ENCODE measurements around the gene PBOV1.

The PBOV1 gene

GRCh38 chr6:138229072-138229471 lies 10.8 kb upstream of the PBOV1 start:
- in situ Hi-C loops (cut with HindIII; ENCODE audit: low sequenced_read_pairs): no loop called here
- TF ChIP-seq, protein P1, sequence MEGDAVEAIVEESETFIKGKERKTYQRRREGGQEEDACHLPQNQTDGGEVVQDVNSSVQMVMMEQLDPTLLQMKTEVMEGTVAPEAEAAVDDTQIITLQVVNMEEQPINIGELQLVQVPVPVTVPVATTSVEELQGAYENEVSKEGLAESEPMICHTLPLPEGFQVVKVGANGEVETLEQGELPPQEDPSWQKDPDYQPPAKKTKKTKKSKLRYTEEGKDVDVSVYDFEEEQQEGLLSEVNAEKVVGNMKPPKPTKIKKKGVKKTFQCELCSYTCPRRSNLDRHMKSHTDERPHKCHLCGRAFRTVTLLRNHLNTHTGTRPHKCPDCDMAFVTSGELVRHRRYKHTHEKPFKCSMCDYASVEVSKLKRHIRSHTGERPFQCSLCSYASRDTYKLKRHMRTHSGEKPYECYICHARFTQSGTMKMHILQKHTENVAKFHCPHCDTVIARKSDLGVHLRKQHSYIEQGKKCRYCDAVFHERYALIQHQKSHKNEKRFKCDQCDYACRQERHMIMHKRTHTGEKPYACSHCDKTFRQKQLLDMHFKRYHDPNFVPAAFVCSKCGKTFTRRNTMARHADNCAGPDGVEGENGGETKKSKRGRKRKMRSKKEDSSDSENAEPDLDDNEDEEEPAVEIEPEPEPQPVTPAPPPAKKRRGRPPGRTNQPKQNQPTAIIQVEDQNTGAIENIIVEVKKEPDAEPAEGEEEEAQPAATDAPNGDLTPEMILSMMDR (IDR thresholded peaks at IDR 0.05; ENCODE audit: low read depth, low read length): no peak
- H3K4me3 ChIP-seq (ENCODE audit: low read depth, low read length): no peak overlapping the region
- no peak for DNase-seq (ENCODE audit: low read depth, low spot score)

- in situ Hi-C loops (cut with HindIII; ENCODE audit: low sequenced_read_pairs): no loop called here
- TF ChIP-seq, protein P1 (IDR thresholded peaks at IDR 0.05; ENCODE audit: low read depth, low read length): no peak
- DNase-seq (ENCODE audit: low read depth, low spot score): no peak
- no peak overlapping the region for H3K4me3 ChIP-seq (ENCODE audit: low read depth, low read length)
These were observed 9.1 kb upstream of the PBOV1 start for GRCh38 chr6:138227316-138227781.

- H3K4me3 ChIP-seq (ENCODE audit: low read depth, low read length): no peak overlapping the region
- in situ Hi-C loops (cut with HindIII; ENCODE audit: low sequenced_read_pairs): no loop called here
- TF ChIP-seq, protein P1 (IDR thresholded peaks at IDR 0.05; ENCODE audit: low read depth, low read length): no peak
- no peak for DNase-seq (ENCODE audit: low read depth, low spot score)
These were observed 8.5 kb upstream of the PBOV1 start for GRCh38 chr6:138226700-138227315.

DNA sequence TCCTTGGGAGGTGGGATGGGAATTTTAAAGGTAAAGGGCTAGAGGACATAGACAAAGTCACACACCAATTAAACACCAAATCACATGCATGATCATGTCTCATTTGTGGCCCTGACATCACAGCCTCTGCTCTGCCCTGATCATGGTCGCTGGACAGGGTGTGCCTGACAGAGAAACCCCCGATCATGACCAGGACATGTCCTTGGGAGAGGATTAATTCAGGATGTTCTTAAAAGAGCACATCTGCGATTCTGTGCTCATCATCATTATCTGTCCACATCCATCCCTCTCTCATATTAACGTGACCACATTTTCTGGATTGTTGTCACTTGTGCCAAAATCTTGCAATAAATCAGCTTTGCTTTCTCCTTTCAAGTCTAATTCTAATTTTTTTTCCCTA lies 7.7 kb upstream of the PBOV1 start:
- in situ Hi-C loops (cut with HindIII; ENCODE audit: low sequenced_read_pairs): no loop called here
- DNase-seq (ENCODE audit: low read depth, low spot score): no peak
- no peak overlapping the region for H3K4me3 ChIP-seq (ENCODE audit: low read depth, low read length)
- TF ChIP-seq, protein P1 (IDR thresholded peaks at IDR 0.05; ENCODE audit: low read depth, low read length): no peak

- no peak for DNase-seq (ENCODE audit: low read depth, low spot score)
- TF ChIP-seq, protein P1 (IDR thresholded peaks at IDR 0.05; ENCODE audit: low read depth, low read length): no peak
- in situ Hi-C loops (cut with HindIII; ENCODE audit: low sequenced_read_pairs): no loop called here
- H3K4me3 ChIP-seq (ENCODE audit: low read depth, low read length): no peak overlapping the region
These were observed 4.7 kb upstream of the PBOV1 start for GRCh38 chr6:138222901-138223546.

- no peak for DNase-seq (ENCODE audit: low read depth, low spot score)
These were observed 1.6 kb upstream of the PBOV1 start for GRCh38 chr6:138219901-138220300.

More at GRCh38 chr6:138219901-138220300, 1.6 kb upstream of the PBOV1 start:
- TF ChIP-seq, protein P1 (IDR thresholded peaks at IDR 0.05; ENCODE audit: low read depth, low read length): no peak
- in situ Hi-C loops (cut with HindIII; ENCODE audit: low sequenced_read_pairs): no loop called here
- no peak overlapping the region for H3K4me3 ChIP-seq (ENCODE audit: low read depth, low read length)
